H9 (cell line): ENCODE measurements around the gene MBTD1. TPM values are rescaled to one million over a fixed set of nuclear protein-coding genes. Genes with fewer than 3 reads are reported as not detected.

Experiments
- DNase-seq: peaks from one replicate; pipeline ENCODE4 v3.0.0-alpha.2; 2017
- H2AFZ ChIP-seq: one replicate; pipeline ENCODE4 v1.6.1; 2013; ENCODE audit warnings: mild to moderate bottlenecking, low read length, control low read depth, moderate library complexity
- H2AK5ac ChIP-seq: 2 replicates; pipeline ENCODE4 v1.6.1; 2013; ENCODE audit warnings: low read length, control low read depth, mixed read lengths; ENCODE audit not compliant: insufficient read length
- H2BK120ac ChIP-seq: one replicate; pipeline ENCODE4 v1.6.1; 2013; ENCODE audit warnings: low read depth, mild to moderate bottlenecking, low read length, control low read depth, inconsistent platforms; ENCODE audit not compliant: poor library complexity, severe bottlenecking
- H2BK12ac ChIP-seq: 2 replicates; pipeline ENCODE4 v1.6.1; 2013; ENCODE audit warnings: low read length, control low read depth, mixed read lengths, low read depth; ENCODE audit not compliant: insufficient read length
- H2BK15ac ChIP-seq: 2 replicates; pipeline ENCODE4 v1.6.1; 2013; ENCODE audit warnings: low read depth, low read length, control low read depth
- H2BK20ac ChIP-seq: one replicate; pipeline ENCODE4 v1.6.1; 2013; ENCODE audit warnings: low read depth, mild to moderate bottlenecking, low read length, control low read depth, inconsistent platforms; ENCODE audit not compliant: poor library complexity, severe bottlenecking
- H2BK5ac ChIP-seq: 2 replicates; pipeline ENCODE4 v1.6.1; 2013; ENCODE audit warnings: low read length, control low read depth, mixed read lengths; ENCODE audit not compliant: insufficient read length
- H3K14ac ChIP-seq: 2 replicates; pipeline ENCODE4 v1.6.1; 2013; ENCODE audit warnings: low read length, control low read depth; ENCODE audit not compliant: insufficient read depth
- H3K18ac ChIP-seq: 2 replicates; pipeline ENCODE4 v1.6.1; 2013; ENCODE audit warnings: low read depth, mild to moderate bottlenecking, mixed read lengths, low read length, control low read depth; ENCODE audit not compliant: insufficient read length
- H3K23ac ChIP-seq: 2 replicates; pipeline ENCODE4 v1.6.1; 2013; ENCODE audit warnings: low read length, control low read depth, mixed read lengths, low read depth; ENCODE audit not compliant: insufficient read length
- H3K23me2 ChIP-seq: 2 replicates; pipeline ENCODE4 v1.6.1; 2013; ENCODE audit warnings: low read depth, mild to moderate bottlenecking, mixed read lengths, low read length, control low read depth; ENCODE audit not compliant: insufficient read length, poor library complexity, severe bottlenecking
- H3K27ac ChIP-seq: 2 replicates; pipeline ENCODE4 v1.5.1; 2013; ENCODE audit warnings: low read length, control low read depth, mixed read lengths, low read depth; ENCODE audit not compliant: insufficient read length
- H3K27me3 ChIP-seq: 2 replicates; pipeline ENCODE4 v1.6.1; 2013; ENCODE audit warnings: low read length, control low read depth, inconsistent platforms; ENCODE audit not compliant: insufficient read depth
- H3K4ac ChIP-seq: 2 replicates; pipeline ENCODE4 v1.6.1; 2013; ENCODE audit warnings: low read depth, mild to moderate bottlenecking, control low read depth, inconsistent platforms, low read length, moderate library complexity
- H3K4me1 ChIP-seq: 2 replicates; pipeline ENCODE4 v1.6.1; 2013; ENCODE audit warnings: low read length, control low read depth, inconsistent platforms; ENCODE audit not compliant: insufficient read depth
- H3K4me2 ChIP-seq: 2 replicates; pipeline ENCODE4 v1.6.1; 2013; ENCODE audit warnings: low read length, control low read depth, mixed read lengths; ENCODE audit not compliant: insufficient read length, insufficient read depth
- H3K56ac ChIP-seq: 2 replicates; pipeline ENCODE4 v1.6.1; 2013; ENCODE audit warnings: low read depth, mild to moderate bottlenecking, mixed read lengths, low read length, control low read depth; ENCODE audit not compliant: insufficient read length
- H3K79me1 ChIP-seq: 2 replicates; pipeline ENCODE4 v1.6.1; 2013; ENCODE audit warnings: low read depth, mild to moderate bottlenecking, moderate library complexity, low read length, control low read depth, inconsistent platforms; ENCODE audit not compliant: insufficient read depth, poor library complexity, severe bottlenecking
- H3K79me2 ChIP-seq: 2 replicates; pipeline ENCODE4 v1.6.1; 2013; ENCODE audit warnings: low read length, control low read depth, inconsistent platforms; ENCODE audit not compliant: insufficient read depth
- H3K9ac ChIP-seq: 2 replicates; pipeline ENCODE4 v1.6.1; 2013; ENCODE audit warnings: low read length, control low read depth, mixed read lengths; ENCODE audit not compliant: insufficient read length; ENCODE audit errors: extremely low read depth
- H3K9me3 ChIP-seq: one replicate; pipeline ENCODE4 v1.6.1; 2013; ENCODE audit warnings: low read depth, low read length, inconsistent platforms; ENCODE audit not compliant: control insufficient read depth
- H3T11ph ChIP-seq: one replicate; pipeline ENCODE4 v1.6.1; 2013; ENCODE audit warnings: mild to moderate bottlenecking, low read length, control low read depth, inconsistent platforms
- H4K20me1 ChIP-seq: one replicate; pipeline ENCODE4 v1.6.1; 2013; ENCODE audit not compliant: control insufficient read depth, insufficient read length, insufficient read depth
- H4K5ac ChIP-seq: 2 replicates; pipeline ENCODE4 v1.6.1; 2013; ENCODE audit warnings: low read depth, mild to moderate bottlenecking, mixed read lengths, low read length, control low read depth; ENCODE audit not compliant: insufficient read length
- H4K8ac ChIP-seq: replicated peaks from 2 replicates; pipeline ENCODE4 v1.6.1; 2013; ENCODE audit warnings: low read length, control low read depth, mixed read lengths, low read depth; ENCODE audit not compliant: insufficient read length
- H4K91ac ChIP-seq: 2 replicates; pipeline ENCODE4 v1.6.1; 2013; ENCODE audit warnings: low read depth, mild to moderate bottlenecking, moderate library complexity, mixed read lengths, low read length, control low read depth; ENCODE audit not compliant: insufficient read length
- H3K27ac Mint-ChIP-seq, 3 experiments: 2 replicates in 2 of 3; 3 replicates in 1 of 3; pipeline ENCODE4 v1.8.0; 2020 to 2021; ENCODE audit warnings: mixed read lengths in 3 of 3, mild to moderate bottlenecking in 1 of 3, moderate library complexity in 1 of 3
- H3K27me3 Mint-ChIP-seq: 2 replicates; pipeline ENCODE4 v1.8.0; 2021; ENCODE audit warnings: low read depth, mild to moderate bottlenecking, moderate library complexity, mixed read lengths
- H3K36me3 Mint-ChIP-seq, 3 experiments: 2 replicates in 2 of 3; 3 replicates in 1 of 3; pipeline ENCODE4 v1.8.0; 2020 to 2021; ENCODE audit warnings: low read depth in 3 of 3, mixed read lengths in 3 of 3; ENCODE audit not compliant: insufficient read depth in 1 of 3
- H3K4me1 Mint-ChIP-seq, 2 experiments: 2 replicates each; pipeline ENCODE4 v1.8.0; 2020; ENCODE audit warnings: mixed read lengths in 2 of 2
- H3K4me3 Mint-ChIP-seq, 2 experiments: 2 replicates in 1 of 2; 3 replicates in 1 of 2; pipeline ENCODE4 v1.8.0; 2020 to 2021; ENCODE audit warnings: mild to moderate bottlenecking in 2 of 2, mixed read lengths in 2 of 2, moderate library complexity in 1 of 2
- H3K9me3 Mint-ChIP-seq, 2 experiments: 2 replicates in 1 of 2; 3 replicates in 1 of 2; pipeline ENCODE4 v1.8.0; 2020; ENCODE audit warnings: mild to moderate bottlenecking in 2 of 2, mixed read lengths in 2 of 2, moderate library complexity in 1 of 2
- WGBS: extraction: QIAGEN DNeasy Blood & Tissue Kit; methylation state at CpG from one replicate; pipeline ENCODE4 v1.1.7; 2013; ENCODE audit warnings: missing lambda C conversion rate, low lambda C conversion rate, mixed read lengths; ENCODE audit not compliant: insufficient read length; ENCODE audit errors: extremely low coverage; 5-methylcytosine and 5-hydroxymethylcytosine counted together
- total RNA-seq: library from RNA; stranded (reverse); gene quantifications from 2 replicates; pipeline ENCODE4 v1.2.1, GENCODE V29; 2021
- TF ChIP-seq, protein P1 (sequence below): fragments of 200-600 bp; sonication (generic); conservative IDR thresholded peaks from 3 replicates; pipeline ENCODE4 v1.8.0; 2021; ENCODE audit warnings: antibody characterized with exemption, mild to moderate bottlenecking

The MBTD1 gene
- total RNA-seq, 1 experiment from 2014 or later: 49.6 TPM

DNA sequence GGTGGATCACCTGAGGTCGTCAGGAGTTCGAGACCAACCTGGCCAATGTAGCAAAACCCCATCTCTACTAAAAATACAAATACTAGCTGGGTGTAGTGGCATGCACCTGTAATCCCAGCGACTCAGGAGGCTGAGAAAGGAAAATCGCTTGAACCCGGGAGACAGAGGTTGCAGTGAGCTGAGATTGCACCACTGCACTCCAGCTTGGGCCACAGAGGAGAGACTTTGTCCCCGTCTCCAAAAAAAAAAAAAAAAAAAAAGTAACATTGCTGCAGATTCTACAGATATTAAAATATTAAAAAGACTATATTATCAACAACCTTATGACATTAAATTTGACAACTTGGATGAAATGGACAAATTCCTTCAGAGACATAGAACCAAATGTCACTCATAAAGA is 25.7 kb downstream of the MBTD1 start:
- no peak overlapping the region for H3K14ac ChIP-seq
- no peak overlapping the region for H2BK12ac ChIP-seq
- H2BK15ac ChIP-seq: no peak overlapping the region
- H2BK5ac ChIP-seq: no peak overlapping the region
- no peaks in the 10 kb centered on the region for H3K23me2 ChIP-seq
- no peak overlapping the region for H3K4me2 ChIP-seq
- TF ChIP-seq, protein P1, sequence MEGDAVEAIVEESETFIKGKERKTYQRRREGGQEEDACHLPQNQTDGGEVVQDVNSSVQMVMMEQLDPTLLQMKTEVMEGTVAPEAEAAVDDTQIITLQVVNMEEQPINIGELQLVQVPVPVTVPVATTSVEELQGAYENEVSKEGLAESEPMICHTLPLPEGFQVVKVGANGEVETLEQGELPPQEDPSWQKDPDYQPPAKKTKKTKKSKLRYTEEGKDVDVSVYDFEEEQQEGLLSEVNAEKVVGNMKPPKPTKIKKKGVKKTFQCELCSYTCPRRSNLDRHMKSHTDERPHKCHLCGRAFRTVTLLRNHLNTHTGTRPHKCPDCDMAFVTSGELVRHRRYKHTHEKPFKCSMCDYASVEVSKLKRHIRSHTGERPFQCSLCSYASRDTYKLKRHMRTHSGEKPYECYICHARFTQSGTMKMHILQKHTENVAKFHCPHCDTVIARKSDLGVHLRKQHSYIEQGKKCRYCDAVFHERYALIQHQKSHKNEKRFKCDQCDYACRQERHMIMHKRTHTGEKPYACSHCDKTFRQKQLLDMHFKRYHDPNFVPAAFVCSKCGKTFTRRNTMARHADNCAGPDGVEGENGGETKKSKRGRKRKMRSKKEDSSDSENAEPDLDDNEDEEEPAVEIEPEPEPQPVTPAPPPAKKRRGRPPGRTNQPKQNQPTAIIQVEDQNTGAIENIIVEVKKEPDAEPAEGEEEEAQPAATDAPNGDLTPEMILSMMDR: no peak
- H3K9me3 Mint-ChIP-seq: no peaks in the 10 kb centered on the region
- peaks cover 3 to 6% of the 10 kb centered on the region in 2 experiments; a peak in 1 of 4 replicates for H3K4me1 Mint-ChIP-seq
- peaks cover 0 to 9% (median 4%) of the 10 kb centered on the region in 3 experiments; a peak in 3 of 7 replicates for H3K36me3 Mint-ChIP-seq
- H3K27me3 Mint-ChIP-seq: no peaks in the 10 kb centered on the region
- no peak overlapping the region for H3K18ac ChIP-seq
- no peak overlapping the region for H3K4ac ChIP-seq
- WGBS: no CpG with 5 or more reads among the region's 6 CpGs
- H3K27ac Mint-ChIP-seq: no peak overlapping the region
- no peak overlapping the region for H3K23ac ChIP-seq
- H3T11ph ChIP-seq: no peak overlapping the region
- H2BK120ac ChIP-seq: no peak overlapping the region
- H3K9ac ChIP-seq: no peak overlapping the region
- H4K5ac ChIP-seq: no peak overlapping the region
- H2BK20ac ChIP-seq: no peak overlapping the region
- no peak overlapping the region for H2AFZ ChIP-seq
- H3K56ac ChIP-seq: no peak overlapping the region
- no peaks in the 10 kb centered on the region for H3K4me1 ChIP-seq
- no peak overlapping the region for H4K8ac ChIP-seq
- no peak for DNase-seq
- no peak overlapping the region for H2AK5ac ChIP-seq
- H3K27me3 ChIP-seq: no peaks in the 10 kb centered on the region; the same call in 1 of the 2 replicates
- H4K91ac ChIP-seq: no peak overlapping the region
- H4K20me1 ChIP-seq: no peaks in the 10 kb centered on the region
- peaks cover 13% of the 10 kb centered on the region; the same call in 1 of the 2 replicates for H3K79me2 ChIP-seq
- H3K27ac ChIP-seq: no peak overlapping the region
- H3K9me3 ChIP-seq: no peaks in the 10 kb centered on the region
- H3K4me3 Mint-ChIP-seq: no peak overlapping the region
- H3K79me1 ChIP-seq: peaks cover 8% of the 10 kb centered on the region
